ENCODE measurements around the gene MYO1D.

DNA sequence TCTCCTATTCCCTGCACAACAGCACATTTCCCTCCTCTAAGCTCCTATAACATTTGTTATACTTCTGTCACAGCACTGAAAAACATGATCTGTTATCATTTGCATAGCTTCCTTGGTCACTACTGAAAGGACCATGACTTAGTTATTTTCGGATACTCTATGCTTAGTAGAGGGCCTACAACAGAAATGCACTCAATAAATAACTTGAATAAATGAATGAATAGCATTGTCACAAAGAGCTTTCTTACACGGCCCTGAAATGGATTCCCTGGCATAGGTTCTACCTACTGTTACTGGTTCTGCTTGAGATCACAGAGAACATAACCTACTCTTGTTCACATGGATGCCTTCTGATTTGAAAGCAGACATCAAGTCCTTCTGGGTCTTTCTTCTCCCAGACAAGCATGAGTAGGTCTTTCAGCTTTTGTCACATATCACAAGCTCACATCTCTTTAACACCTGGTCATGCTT lies 41.6 kb downstream of the MYO1D start:
- no peak for TF ChIP-seq RAD21 (IDR thresholded peaks at IDR 0.05; ENCODE audit: low read depth)
- no peak for TF ChIP-seq FOXM1 (IDR thresholded peaks at IDR 0.05; ENCODE audit: borderline replicate concordance, low read depth)
- TF ChIP-seq TEAD4 (IDR thresholded peaks at IDR 0.05), result no peak
- TF ChIP-seq, protein P1, sequence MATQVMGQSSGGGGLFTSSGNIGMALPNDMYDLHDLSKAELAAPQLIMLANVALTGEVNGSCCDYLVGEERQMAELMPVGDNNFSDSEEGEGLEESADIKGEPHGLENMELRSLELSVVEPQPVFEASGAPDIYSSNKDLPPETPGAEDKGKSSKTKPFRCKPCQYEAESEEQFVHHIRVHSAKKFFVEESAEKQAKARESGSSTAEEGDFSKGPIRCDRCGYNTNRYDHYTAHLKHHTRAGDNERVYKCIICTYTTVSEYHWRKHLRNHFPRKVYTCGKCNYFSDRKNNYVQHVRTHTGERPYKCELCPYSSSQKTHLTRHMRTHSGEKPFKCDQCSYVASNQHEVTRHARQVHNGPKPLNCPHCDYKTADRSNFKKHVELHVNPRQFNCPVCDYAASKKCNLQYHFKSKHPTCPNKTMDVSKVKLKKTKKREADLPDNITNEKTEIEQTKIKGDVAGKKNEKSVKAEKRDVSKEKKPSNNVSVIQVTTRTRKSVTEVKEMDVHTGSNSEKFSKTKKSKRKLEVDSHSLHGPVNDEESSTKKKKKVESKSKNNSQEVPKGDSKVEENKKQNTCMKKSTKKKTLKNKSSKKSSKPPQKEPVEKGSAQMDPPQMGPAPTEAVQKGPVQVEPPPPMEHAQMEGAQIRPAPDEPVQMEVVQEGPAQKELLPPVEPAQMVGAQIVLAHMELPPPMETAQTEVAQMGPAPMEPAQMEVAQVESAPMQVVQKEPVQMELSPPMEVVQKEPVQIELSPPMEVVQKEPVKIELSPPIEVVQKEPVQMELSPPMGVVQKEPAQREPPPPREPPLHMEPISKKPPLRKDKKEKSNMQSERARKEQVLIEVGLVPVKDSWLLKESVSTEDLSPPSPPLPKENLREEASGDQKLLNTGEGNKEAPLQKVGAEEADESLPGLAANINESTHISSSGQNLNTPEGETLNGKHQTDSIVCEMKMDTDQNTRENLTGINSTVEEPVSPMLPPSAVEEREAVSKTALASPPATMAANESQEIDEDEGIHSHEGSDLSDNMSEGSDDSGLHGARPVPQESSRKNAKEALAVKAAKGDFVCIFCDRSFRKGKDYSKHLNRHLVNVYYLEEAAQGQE (IDR thresholded peaks at IDR 0.05; ENCODE audit: low read depth), result no peak
- TF ChIP-seq CREB1 (IDR thresholded peaks at IDR 0.05; ENCODE audit: low read depth), result no peak
- no peak for TF ChIP-seq EP300 (IDR thresholded peaks at IDR 0.05; ENCODE audit: borderline replicate concordance)
- no peak for TF ChIP-seq CEBPB (IDR thresholded peaks at IDR 0.05)

Data from Ishikawa (cell line).